GM18951 (cell line): ENCODE results near the gene KRT14.

Source experiments
- POLR2A ChIP-seq: IDR thresholded peaks from 4 replicates; pipeline ENCODE4 v1.6.1; 2011; ENCODE audit warnings: mild to moderate bottlenecking; ENCODE audit not compliant: insufficient read length, insufficient read depth; ENCODE audit errors: extremely low read depth
- in situ Hi-C: fragments of 300-500 bp; cut with MboI; formaldehyde crosslinking; loops from one replicate; pipeline ENCODE4 v1.12.0; 2022; ENCODE audit warnings: low sequenced_read_pairs, mixed read lengths, inconsistent platforms; ENCODE audit not compliant: unreplicated experiment

The KRT14 gene

GRCh38 chr17:41559548-41559947, 27.1 kb downstream of the KRT14 start:
- TF ChIP-seq POLR2A: no peak
- in situ Hi-C loops: loop anchor here (10.0 kb wide), 1 partner anchor 105 kb away; no protein-coding TSS in a partner anchor

GRCh38 chr17:41556931-41557330, 29.8 kb downstream of the KRT14 start:
- in situ Hi-C loops: loop anchor here (10.0 kb wide), 1 partner anchor 108 kb away; no protein-coding TSS in a partner anchor
- TF ChIP-seq POLR2A: no peak

- in situ Hi-C loops: loop anchor here (10.0 kb wide), 1 partner anchor 108 kb away; no protein-coding TSS in a partner anchor
- TF ChIP-seq POLR2A: no peak
Observed at GRCh38 chr17:41556306-41556705, 30.4 kb downstream of the KRT14 start.

GRCh38 chr17:41555105-41555887, 31.4 kb downstream of the KRT14 start:
- TF ChIP-seq POLR2A: no peak
- in situ Hi-C loops: loop anchor here (10.0 kb wide), 1 partner anchor 110 kb away; no protein-coding TSS in a partner anchor

GRCh38 chr17:41553987-41554680, 32.6 kb downstream of the KRT14 start:
- in situ Hi-C loops: loop anchor here (10.0 kb wide), 1 partner anchor 111 kb away; no protein-coding TSS in a partner anchor
- no peak for TF ChIP-seq POLR2A

- TF ChIP-seq POLR2A: no peak
- in situ Hi-C loops: loop anchor here (10.0 kb wide), 1 partner anchor 112 kb away; no protein-coding TSS in a partner anchor
Observed at GRCh38 chr17:41553176-41553575, 33.5 kb downstream of the KRT14 start.

- TF ChIP-seq POLR2A: no peak
- in situ Hi-C loops: loop anchor here (10.0 kb wide), 1 partner anchor 112 kb away; no protein-coding TSS in a partner anchor
Observed at GRCh38 chr17:41552455-41552854, 34.2 kb downstream of the KRT14 start.

- in situ Hi-C loops: loop anchor here (10.0 kb wide), 1 partner anchor 113 kb away; no protein-coding TSS in a partner anchor
- TF ChIP-seq POLR2A: no peak
Observed at GRCh38 chr17:41551365-41551764, 35.3 kb downstream of the KRT14 start.

- TF ChIP-seq POLR2A: no peak
- in situ Hi-C loops: loop anchor here (10.0 kb wide), 1 partner anchor 115 kb away; no protein-coding TSS in a partner anchor
Observed at GRCh38 chr17:41549596-41550039, 37.1 kb downstream of the KRT14 start.

GRCh38 chr17:41548844-41549595, 37.7 kb downstream of the KRT14 start:
- TF ChIP-seq POLR2A: no peak
- in situ Hi-C loops: no loop called here

- in situ Hi-C loops: no loop called here
- no peak for TF ChIP-seq POLR2A
Observed at GRCh38 chr17:41547921-41548843, 38.5 kb downstream of the KRT14 start.

GRCh38 chr17:41547378-41547841, 39.3 kb downstream of the KRT14 start:
- no peak for TF ChIP-seq POLR2A
- in situ Hi-C loops: no loop called here
